HepG2 (cell line): ENCODE results near the gene GUK1. TPM values are rescaled to one million over a fixed set of nuclear protein-coding genes. Genes with fewer than 3 reads are reported as not detected.

ENCODE experiments used
- ASH2L ChIP-seq: fragments of 300-600, 200-600 bp; sonication (generic); IDR thresholded peaks from 2 replicates; pipeline ENCODE4 v1.7.0; 2017; ENCODE audit warnings: low read depth, mild to moderate bottlenecking, moderate library complexity, mixed read lengths, low read length; ENCODE audit not compliant: insufficient read length
- BRD4 ChIP-seq: sonication (generic); formaldehyde crosslinking; IDR thresholded peaks from 2 replicates; pipeline ENCODE4 v1.4.0; 2020; ENCODE audit warnings: missing genetic modification reagents
- CENPBD1 ChIP-seq: sonication (generic); formaldehyde crosslinking; IDR thresholded peaks from 2 replicates; pipeline ENCODE4 v1.8.0; 2022; ENCODE audit warnings: missing genetic modification reagents, low read depth, mild to moderate bottlenecking, borderline replicate concordance
- HMGA1 ChIP-seq: sonication (generic); formaldehyde crosslinking; conservative IDR thresholded peaks from 2 replicates; pipeline ENCODE4 v1.4.0; 2020; ENCODE audit warnings: missing genetic modification reagents
- HOXA7 ChIP-seq: sonication (generic); formaldehyde crosslinking; IDR thresholded peaks from 2 replicates; pipeline ENCODE4 v1.8.1; 2022; ENCODE audit warnings: mild to moderate bottlenecking, missing genetic modification reagents, moderate library complexity
- JUNB ChIP-seq: sonication (generic); formaldehyde crosslinking; IDR thresholded peaks from 2 replicates; pipeline ENCODE4 v1.8.0; 2022; ENCODE audit warnings: missing genetic modification reagents, mild to moderate bottlenecking, borderline replicate concordance
- NFKB2 ChIP-seq: sonication (generic); formaldehyde crosslinking; IDR thresholded peaks from 2 replicates; pipeline ENCODE4 v1.4.0; 2020; ENCODE audit warnings: missing genetic modification reagents, borderline replicate concordance
- SMYD3 ChIP-seq: sonication (generic); formaldehyde crosslinking; IDR thresholded peaks from 2 replicates; pipeline ENCODE4 v1.8.1; 2023; ENCODE audit warnings: mild to moderate bottlenecking, missing genetic modification reagents
- SNAPC5 ChIP-seq: sonication (generic); formaldehyde crosslinking; IDR thresholded peaks from 2 replicates; pipeline ENCODE4 v1.8.1; 2023; ENCODE audit warnings: mild to moderate bottlenecking, missing genetic modification reagents, borderline replicate concordance
- U2AF2 ChIP-seq: fragments of 200-400 bp; formaldehyde crosslinking; IDR thresholded peaks from 2 replicates; pipeline ENCODE4 v1.6.1; 2017; ENCODE audit warnings: low read depth, mild to moderate bottlenecking, low read length
- ZBTB38 ChIP-seq: sonication (generic); formaldehyde crosslinking; IDR thresholded peaks from 2 replicates; pipeline ENCODE4 v1.5.1; 2020; ENCODE audit warnings: mild to moderate bottlenecking, missing genetic modification reagents
- ZNF160 ChIP-seq: sonication (generic); formaldehyde crosslinking; IDR thresholded peaks from 2 replicates; pipeline ENCODE4 v1.8.0; 2022; ENCODE audit warnings: mild to moderate bottlenecking, inconsistent platforms, missing genetic modification reagents
- ZNF251 ChIP-seq: sonication (generic); formaldehyde crosslinking; IDR thresholded peaks from 2 replicates; pipeline ENCODE4 v1.9.0; 2021; ENCODE audit warnings: mild to moderate bottlenecking, missing genetic modification reagents
- ZNF260 ChIP-seq: sonication (generic); formaldehyde crosslinking; IDR thresholded peaks from 2 replicates; pipeline ENCODE4 v1.4.0; 2020; ENCODE audit warnings: missing genetic modification reagents, low read depth, mild to moderate bottlenecking, borderline replicate concordance
- ZNF292 ChIP-seq: sonication (generic); formaldehyde crosslinking; IDR thresholded peaks from 2 replicates; pipeline ENCODE4 v1.8.1; 2022; ENCODE audit warnings: mild to moderate bottlenecking, low read depth, missing genetic modification reagents, borderline replicate concordance
- ZNF30 ChIP-seq: sonication (generic); formaldehyde crosslinking; IDR thresholded peaks from 2 replicates; pipeline ENCODE4 v1.5.0; 2020; ENCODE audit warnings: mild to moderate bottlenecking, missing genetic modification reagents
- ZNF329 ChIP-seq: sonication (generic); formaldehyde crosslinking; IDR thresholded peaks from 2 replicates; pipeline ENCODE4 v1.9.0; 2021; ENCODE audit warnings: low read depth, mild to moderate bottlenecking, missing genetic modification reagents
- ZNF451 ChIP-seq: sonication (generic); formaldehyde crosslinking; IDR thresholded peaks from 2 replicates; pipeline ENCODE4 v1.5.0; 2020; ENCODE audit warnings: mild to moderate bottlenecking, missing genetic modification reagents
- ZNF614 ChIP-seq: IDR thresholded peaks from 2 replicates; pipeline ENCODE4 v1.6.1; 2018; ENCODE audit warnings: missing biosample characterization, missing genetic modification reagents, inconsistent platforms, borderline replicate concordance
- ZNF773 ChIP-seq: sonication (generic); formaldehyde crosslinking; IDR thresholded peaks from 2 replicates; pipeline ENCODE4 v1.4.0; 2020; ENCODE audit warnings: missing genetic modification reagents, borderline replicate concordance
- polyA plus RNA-seq, 8 experiments: library from polyadenylated mRNA; depleted of rRNA in 3 of 8; stranded (reverse) in 7 of 8; unstranded in 1 of 8; fragments of >200 nt; fragmentation: Illumina TruSeq in 4 of 8; extraction: Trizol in 4 of 8; gene quantifications; 2 replicates each; pipeline versions ENCODE4 v1.2.1 to v1.2.3, GENCODE V29; 2011 to 2016; ENCODE audit warnings: low read depth in 4 of 8, missing spikeins in 1 of 8, mixed read lengths in 1 of 8; ENCODE audit not compliant: insufficient read depth in 1 of 8
- total RNA-seq, 5 experiments: library from RNA; depleted of rRNA; stranded (reverse); fragments of >200 nt; fragmentation: Illumina TruSeq; extraction: Trizol; gene quantifications; 2 replicates each; pipeline ENCODE4 v1.2.3, GENCODE V29; 2016; ENCODE audit warnings: low read depth in 1 of 5
- TF ChIP-seq, protein P1 (sequence below): IDR thresholded peaks from 2 replicates; pipeline ENCODE4 v1.6.1; 2016; ENCODE audit warnings: mild to moderate bottlenecking
- TF ChIP-seq, protein P2 (sequence below): sonication (generic); formaldehyde crosslinking; IDR thresholded peaks from 2 replicates; pipeline ENCODE4 v1.5.0; 2020; ENCODE audit warnings: missing genetic modification reagents, mild to moderate bottlenecking, borderline replicate concordance

GUK1 gene
- total and polyA plus RNA-seq, 2 of the 13 experiments (the other 11 are each of a cell fraction or from before 2014, with no cell fraction given), result 116 to 154 TPM

- TF ChIP-seq ZNF260 (CRISPR knock-in tag) (no peak), SMYD3 (no peak), BRD4 (CRISPR knock-in tag) (peak; percentile 57), NFKB2 (CRISPR knock-in tag) (peak; percentile 88; the same call in 1 of the 2 replicates), ZNF329 (CRISPR knock-in tag) (peak; percentile 72; the same call in 1 of the 2 replicates), ZNF160 (peak; percentile 86; the same call in 1 of the 2 replicates), ZBTB38 (CRISPR knock-in tag) (peak; percentile 93), ZNF292 (CRISPR knock-in tag) (no peak), HMGA1 (CRISPR knock-in tag) (no peak), ZNF773 (CRISPR knock-in tag) (no peak), U2AF2 (no peak), ZNF251 (CRISPR knock-in tag) (no peak), ZNF451 (peak; percentile 97; the same call in 1 of the 2 replicates), SNAPC5 (CRISPR knock-in tag) (no peak), ZNF30 (CRISPR knock-in tag) (peak; percentile 84; the same call in 1 of the 2 replicates), HOXA7 (no peak), JUNB (CRISPR knock-in tag) (no peak), ZNF614 (peak; percentile 17; the same call in 1 of the 2 replicates), ASH2L (peak; percentile 44), CENPBD1 (no peak)
- TF ChIP-seq, protein P1, sequence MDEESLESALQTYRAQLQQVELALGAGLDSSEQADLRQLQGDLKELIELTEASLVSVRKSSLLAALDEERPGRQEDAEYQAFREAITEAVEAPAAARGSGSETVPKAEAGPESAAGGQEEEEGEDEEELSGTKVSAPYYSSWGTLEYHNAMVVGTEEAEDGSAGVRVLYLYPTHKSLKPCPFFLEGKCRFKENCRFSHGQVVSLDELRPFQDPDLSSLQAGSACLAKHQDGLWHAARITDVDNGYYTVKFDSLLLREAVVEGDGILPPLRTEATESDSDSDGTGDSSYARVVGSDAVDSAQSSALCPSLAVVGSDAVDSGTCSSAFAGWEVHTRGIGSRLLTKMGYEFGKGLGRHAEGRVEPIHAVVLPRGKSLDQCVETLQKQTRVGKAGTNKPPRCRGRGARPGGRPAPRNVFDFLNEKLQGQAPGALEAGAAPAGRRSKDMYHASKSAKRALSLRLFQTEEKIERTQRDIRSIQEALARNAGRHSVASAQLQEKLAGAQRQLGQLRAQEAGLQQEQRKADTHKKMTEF (CRISPR knock-in tag), result peak; percentile 96
- TF ChIP-seq, protein P2, sequence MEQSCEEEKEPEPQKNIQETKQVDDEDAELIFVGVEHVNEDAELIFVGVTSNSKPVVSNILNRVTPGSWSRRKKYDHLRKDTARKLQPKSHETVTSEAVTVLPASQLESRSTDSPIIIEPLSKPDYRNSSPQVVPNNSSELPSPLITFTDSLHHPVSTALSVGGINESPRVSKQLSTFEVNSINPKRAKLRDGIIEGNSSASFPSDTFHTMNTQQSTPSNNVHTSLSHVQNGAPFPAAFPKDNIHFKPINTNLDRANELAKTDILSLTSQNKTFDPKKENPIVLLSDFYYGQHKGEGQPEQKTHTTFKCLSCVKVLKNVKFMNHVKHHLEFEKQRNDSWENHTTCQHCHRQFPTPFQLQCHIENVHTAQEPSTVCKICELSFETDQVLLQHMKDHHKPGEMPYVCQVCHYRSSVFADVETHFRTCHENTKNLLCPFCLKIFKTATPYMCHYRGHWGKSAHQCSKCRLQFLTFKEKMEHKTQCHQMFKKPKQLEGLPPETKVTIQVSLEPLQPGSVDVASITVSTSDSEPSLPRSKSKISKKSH, result peak; percentile 55; the same call in 1 of the 2 replicates
Observed at GRCh38 chr1:228102791-228103620, 37.1 kb upstream of the GUK1 start, which contains the start of gene C1orf35 (continued).
